ENCODE measurements around the gene ZFPM1.
"Not testable (repeated sequence)": the region's sequence is repeated elsewhere in the genome, so short reads cannot be mapped to it uniquely, and the experiment has no call there.

ZFPM1 gene

DNA sequence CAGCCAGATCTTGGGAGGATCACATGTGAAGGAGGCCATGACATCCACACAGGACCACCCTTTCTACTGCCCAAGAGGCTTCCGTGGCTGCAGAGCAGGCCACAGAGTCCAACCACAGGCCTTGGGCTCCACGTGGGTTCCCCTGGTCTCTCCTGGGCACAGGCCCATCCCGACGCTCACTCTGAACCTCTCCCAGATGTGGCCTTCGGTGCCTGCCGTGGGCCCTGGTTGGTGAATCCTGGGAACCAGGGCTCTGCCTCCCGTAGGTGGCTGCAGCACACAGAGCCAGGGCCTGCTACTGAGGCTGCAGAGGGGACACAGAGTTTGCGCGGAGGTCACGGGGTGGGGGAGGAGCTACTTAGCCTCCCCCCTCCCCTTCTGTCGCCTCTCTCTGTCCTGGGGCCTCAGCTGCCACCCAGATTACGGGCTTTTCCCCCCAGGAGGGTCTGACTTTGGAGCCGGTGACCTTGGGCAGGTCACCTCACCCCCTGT lies 55.3 kb downstream of the ZFPM1 start:
- Mint-ChIP-seq H3K9me3 (ENCODE audit: low read depth) (no peaks in the 10 kb centered on the region), H3K36me3 (no peaks in the 10 kb centered on the region), H3K4me1 (ENCODE audit: low read depth) (peaks cover 3% of the 10 kb centered on the region), H3K4me3 (no peak overlapping the region), H3K27ac (no peak overlapping the region), H3K27me3 (no peaks in the 10 kb centered on the region)

DNA sequence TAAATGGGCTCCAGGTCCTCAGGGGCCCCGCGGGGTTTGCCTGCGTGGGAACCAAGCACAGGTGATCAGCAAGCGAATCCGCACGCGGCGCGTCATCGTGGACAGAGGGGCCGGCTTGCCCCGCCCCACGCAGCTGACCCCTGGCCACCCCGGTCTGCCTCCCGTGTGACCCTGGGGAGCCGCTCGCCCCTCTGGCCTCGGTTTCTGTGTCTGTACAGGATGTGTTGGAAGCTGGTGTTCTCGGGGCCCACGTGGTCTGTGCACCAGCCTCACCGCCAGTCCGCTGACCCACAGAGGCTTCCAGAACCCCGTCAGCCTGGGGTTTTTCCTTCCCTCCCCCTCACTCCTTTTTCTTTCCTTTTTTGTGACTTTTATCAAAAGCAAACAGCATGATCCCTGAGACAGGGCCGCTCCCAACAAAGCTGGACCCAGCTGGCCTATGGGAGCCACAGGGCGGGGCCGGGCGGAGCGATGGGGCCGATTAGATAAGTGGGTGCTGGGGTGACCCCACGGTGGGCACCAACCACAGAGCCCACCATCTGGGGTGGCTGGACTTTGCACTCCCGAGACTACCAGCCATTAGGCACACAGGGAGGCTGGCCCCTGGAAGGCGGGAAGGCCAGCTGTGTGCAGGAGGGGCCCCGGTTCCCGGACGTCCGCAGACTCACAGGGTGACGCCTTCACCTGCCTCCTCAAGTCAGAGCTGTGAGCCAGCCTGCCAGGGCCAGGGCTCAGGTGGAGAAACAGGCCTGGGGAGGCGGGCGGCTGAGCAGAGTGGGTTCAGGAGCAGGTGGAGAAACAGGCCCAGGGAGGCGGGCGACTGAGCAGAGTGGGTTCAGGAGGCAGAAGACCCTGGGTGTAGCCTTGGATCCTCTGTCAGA lies 56.0 kb downstream of the ZFPM1 start:
- Mint-ChIP-seq H3K9me3 (ENCODE audit: low read depth) (no peaks in the 10 kb centered on the region), H3K27ac (no peak overlapping the region), H3K36me3 (no peaks in the 10 kb centered on the region), H3K4me1 (ENCODE audit: low read depth) (peaks cover 2% of the 10 kb centered on the region), H3K4me3 (no peak overlapping the region), H3K27me3 (no peaks in the 10 kb centered on the region)

DNA sequence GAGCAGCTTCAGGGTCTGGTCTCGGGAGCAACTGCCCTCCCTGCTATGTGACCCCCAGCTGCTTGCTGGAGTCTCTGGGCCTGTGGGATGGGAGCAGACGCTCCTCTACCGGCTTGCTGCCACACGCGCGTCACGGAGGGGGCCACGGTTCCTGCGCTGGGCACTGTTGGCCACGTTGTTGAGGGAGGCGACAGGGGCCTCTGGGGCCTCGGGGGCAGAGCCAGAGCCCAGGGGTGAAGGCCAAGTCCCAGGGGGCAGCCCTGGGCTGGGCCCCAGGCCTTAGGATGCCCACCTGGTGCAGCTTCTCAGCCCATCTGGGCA lies 56.6 kb downstream of the ZFPM1 start:
- Mint-ChIP-seq H3K4me1 (ENCODE audit: low read depth) (peaks cover 2% of the 10 kb centered on the region), H3K36me3 (no peaks in the 10 kb centered on the region), H3K27me3 (no peaks in the 10 kb centered on the region), H3K27ac (no peak overlapping the region), H3K9me3 (ENCODE audit: low read depth) (no peaks in the 10 kb centered on the region), H3K4me3 (no peak overlapping the region)

DNA sequence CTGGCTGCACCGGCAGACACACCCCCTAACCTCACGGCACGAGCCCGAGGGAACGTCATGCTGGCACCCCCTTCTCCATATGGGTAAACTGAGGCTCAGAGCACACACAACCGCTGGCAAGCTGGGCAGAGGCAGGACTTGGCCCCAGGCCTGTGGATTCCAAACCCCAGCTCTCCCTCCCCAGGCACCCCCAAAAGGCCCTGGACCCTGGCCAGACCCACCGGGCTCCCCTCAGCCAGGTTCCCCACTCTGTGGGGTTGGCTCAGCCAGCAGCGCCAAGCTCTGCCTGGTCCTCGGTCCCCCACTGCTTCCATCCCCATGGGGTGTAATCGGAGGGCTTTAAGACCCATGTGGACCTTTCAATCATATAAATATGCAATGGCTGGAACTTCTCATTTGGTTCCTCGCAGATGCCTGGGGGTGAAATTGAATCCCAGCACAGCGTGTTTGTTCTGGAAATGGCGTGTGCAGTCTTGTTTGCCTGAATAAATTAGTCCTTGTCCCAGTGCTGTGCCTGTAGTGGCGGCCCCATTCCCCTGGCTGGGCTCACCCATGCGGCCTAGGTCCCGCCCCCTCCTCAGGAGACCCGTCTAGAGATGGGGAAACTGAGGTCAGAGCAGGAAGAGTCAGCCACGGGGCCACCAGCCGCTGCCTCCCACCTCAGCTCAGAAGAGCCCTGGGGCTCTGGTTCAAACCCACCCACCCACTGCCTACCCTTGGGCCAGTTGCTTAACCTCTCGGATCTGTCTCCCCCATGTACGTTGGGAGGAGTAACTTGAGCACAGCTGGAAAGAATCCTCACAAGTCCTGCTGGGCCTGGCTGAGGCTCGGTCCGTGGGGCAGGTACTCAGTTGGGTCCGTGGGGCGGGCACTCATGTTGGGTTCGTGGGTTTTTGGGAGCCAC lies 57.3 kb downstream of the ZFPM1 start:
- no peaks in the 10 kb centered on the region for H3K36me3 Mint-ChIP-seq
- H3K4me3 Mint-ChIP-seq, result no peak overlapping the region
- H3K27me3 Mint-ChIP-seq, result no peaks in the 10 kb centered on the region
- no peak overlapping the region for H3K27ac Mint-ChIP-seq
- H3K9me3 Mint-ChIP-seq (ENCODE audit: low read depth), result no peaks in the 10 kb centered on the region
- no peaks in the 10 kb centered on the region for H3K4me1 Mint-ChIP-seq (ENCODE audit: low read depth)

DNA sequence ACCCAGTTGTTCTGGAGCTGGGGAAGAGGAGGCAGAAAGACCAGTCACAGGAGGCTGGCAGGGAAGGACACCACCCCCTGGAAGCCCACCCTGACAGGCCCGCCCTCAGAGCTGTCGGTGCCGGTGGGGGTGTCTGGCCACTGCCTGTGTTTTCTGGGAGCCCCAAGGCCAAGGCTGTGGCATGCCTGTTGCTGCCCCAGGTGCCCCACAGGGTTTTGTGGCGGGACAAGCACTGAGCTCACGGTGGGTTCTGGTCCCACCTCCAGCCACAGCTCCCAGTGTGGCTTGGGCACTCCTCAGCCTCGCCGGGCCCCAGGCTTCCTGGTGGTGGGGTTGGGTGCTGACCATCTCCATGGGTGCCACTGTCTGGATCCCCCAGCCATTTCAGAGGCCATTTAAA lies 58.0 kb downstream of the ZFPM1 start:
- H3K9me3 Mint-ChIP-seq (ENCODE audit: low read depth), result no peaks in the 10 kb centered on the region
- no peak overlapping the region for H3K4me3 Mint-ChIP-seq
- no peak overlapping the region for H3K27ac Mint-ChIP-seq
- no peaks in the 10 kb centered on the region for H3K36me3 Mint-ChIP-seq
- H3K27me3 Mint-ChIP-seq, result no peaks in the 10 kb centered on the region
- H3K4me1 Mint-ChIP-seq (ENCODE audit: low read depth), result no peaks in the 10 kb centered on the region

DNA sequence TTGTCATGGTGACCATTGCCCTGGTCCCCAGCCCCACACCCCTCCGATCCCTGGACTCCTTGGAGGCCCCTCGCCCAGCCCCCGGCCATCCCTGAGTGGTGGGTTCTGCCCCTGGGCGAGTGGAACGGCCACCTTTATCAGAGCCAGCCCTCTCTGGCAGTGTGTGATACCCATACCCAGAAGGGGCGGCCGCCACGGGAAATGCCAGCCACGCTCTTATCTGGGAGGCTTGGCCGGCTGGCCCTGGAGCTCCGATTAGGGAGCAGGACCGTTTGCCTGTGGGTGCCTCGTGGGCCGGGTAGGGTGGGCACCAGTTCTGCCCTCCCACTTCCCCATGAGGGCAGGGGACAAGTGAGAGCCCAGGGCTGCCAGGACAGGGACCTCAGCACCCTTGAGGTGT lies 58.8 kb downstream of the ZFPM1 start:
- H3K27me3 Mint-ChIP-seq, result no peaks in the 10 kb centered on the region
- H3K36me3 Mint-ChIP-seq, result no peaks in the 10 kb centered on the region
- H3K27ac Mint-ChIP-seq, result no peak overlapping the region
- no peak overlapping the region for H3K4me3 Mint-ChIP-seq
- no peaks in the 10 kb centered on the region for H3K9me3 Mint-ChIP-seq (ENCODE audit: low read depth)
- H3K4me1 Mint-ChIP-seq (ENCODE audit: low read depth), result no peaks in the 10 kb centered on the region

DNA sequence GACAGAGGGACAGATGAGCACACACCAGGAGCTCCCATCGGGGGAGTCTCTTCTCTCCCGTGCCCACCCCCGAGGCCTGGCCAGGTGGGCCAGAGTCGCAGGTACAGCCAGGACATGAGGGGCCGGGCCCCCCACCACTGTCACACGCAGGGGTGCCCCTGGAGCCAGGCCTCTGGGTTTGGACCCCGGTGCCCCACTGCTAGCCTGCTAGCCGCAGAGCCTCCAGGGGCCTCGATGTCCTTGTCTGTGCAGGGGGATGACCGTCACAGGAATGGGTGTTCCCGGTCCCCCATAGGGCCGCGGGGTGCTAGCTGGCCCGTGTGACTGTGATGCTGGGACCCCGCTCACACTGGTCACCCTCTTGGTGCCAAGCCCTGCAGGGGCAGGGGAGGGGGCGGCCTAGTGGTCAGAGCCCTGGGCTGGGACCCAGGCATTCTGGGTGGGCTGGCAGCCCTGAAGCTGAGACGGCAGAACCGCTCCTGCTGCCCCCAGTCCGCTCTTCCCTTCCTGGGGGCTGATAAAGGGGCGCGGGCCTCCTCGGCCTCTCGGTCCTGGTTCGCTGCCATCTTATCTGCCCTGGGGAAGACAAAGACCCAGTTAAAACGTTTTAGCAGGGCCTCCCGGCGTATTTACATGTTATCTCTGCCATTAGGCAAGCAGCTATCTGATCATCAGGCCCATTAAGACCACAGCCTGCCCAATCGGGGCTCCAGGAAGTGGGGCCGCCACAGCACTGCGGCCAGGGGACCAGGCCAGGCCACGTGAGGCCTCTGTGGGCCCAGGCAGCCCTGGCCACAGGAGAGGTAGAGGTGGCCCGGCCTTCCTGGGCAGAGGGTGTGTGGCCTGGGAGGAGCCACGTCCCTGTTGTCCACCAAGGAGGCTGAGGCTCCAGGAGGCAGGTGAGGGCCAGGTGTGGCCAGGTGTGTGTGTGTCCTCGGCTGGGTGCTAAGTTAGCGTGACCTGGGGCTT lies 59.9 kb downstream of the ZFPM1 start:
- H3K4me3 Mint-ChIP-seq, result no peak overlapping the region
- no peaks in the 10 kb centered on the region for H3K27me3 Mint-ChIP-seq
- no peaks in the 10 kb centered on the region for H3K9me3 Mint-ChIP-seq (ENCODE audit: low read depth)
- peaks cover 2% of the 10 kb centered on the region for H3K36me3 Mint-ChIP-seq
- no peaks in the 10 kb centered on the region for H3K4me1 Mint-ChIP-seq (ENCODE audit: low read depth)
- H3K27ac Mint-ChIP-seq, result no peak overlapping the region

DNA sequence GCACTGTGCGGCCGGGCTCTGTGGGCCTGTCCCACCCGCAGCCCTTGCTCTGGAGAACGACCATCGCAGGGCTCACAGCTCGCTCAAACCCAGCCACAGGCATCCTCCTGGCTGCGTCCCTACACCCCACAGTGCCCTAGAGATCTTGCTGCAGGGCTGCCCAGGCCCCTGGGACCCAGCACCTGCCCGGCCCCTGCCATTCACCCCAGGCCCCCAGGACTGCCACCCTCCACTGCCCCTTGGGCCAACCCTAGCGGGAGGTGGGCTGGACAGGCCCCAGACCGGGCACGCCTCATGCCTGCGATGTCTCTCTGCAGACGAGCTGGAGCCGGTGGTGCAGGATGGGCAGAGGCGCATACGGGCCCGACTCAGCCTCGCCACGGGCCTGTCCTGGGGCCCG lies 61.0 kb downstream of the ZFPM1 start:
- Mint-ChIP-seq H3K27ac (no peak overlapping the region), H3K9me3 (ENCODE audit: low read depth) (no peaks in the 10 kb centered on the region), H3K4me1 (ENCODE audit: low read depth) (no peaks in the 10 kb centered on the region), H3K4me3 (no peak overlapping the region), H3K27me3 (no peaks in the 10 kb centered on the region), H3K36me3 (peaks cover 4% of the 10 kb centered on the region)

DNA sequence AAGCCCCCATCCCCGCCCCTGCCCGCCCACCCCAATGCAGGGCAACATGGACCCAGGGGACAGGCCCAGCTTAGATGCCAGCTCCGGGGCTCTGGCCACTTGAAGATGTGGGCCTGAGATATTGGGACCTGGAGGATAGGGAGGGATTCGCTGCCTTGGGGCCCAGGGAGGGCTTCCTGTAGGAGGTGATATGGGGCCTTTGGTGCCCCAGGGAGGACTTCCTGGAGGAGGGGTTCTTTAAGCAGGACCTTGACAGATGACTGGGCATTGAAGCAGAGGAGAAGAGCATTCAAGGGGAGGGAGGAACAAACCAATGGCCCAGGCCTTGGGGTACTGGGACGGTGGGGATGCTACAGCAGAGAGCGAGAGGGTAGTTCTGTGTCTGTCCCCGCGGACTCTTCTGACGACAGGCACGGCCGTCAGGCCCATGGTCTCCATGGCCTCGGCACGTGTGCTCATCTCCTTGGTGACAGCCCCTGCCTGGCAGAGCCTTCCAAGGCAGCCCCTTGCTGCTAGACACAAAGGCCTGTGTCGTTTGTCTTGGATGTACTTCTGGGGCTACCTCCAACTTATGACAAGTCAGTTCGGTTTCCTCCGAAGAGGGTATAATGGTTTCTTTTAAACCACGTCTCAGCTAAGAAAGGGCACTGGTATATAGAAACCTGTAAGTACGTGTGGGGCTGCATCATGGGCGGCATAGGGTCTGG lies 61.6 kb downstream of the ZFPM1 start:
- H3K36me3 Mint-ChIP-seq, result peaks cover 6% of the 10 kb centered on the region
- no peaks in the 10 kb centered on the region for H3K27me3 Mint-ChIP-seq
- H3K27ac Mint-ChIP-seq, result no peak overlapping the region
- no peaks in the 10 kb centered on the region for H3K4me1 Mint-ChIP-seq (ENCODE audit: low read depth)
- H3K9me3 Mint-ChIP-seq (ENCODE audit: low read depth), result no peaks in the 10 kb centered on the region
- H3K4me3 Mint-ChIP-seq, result no peak overlapping the region

DNA sequence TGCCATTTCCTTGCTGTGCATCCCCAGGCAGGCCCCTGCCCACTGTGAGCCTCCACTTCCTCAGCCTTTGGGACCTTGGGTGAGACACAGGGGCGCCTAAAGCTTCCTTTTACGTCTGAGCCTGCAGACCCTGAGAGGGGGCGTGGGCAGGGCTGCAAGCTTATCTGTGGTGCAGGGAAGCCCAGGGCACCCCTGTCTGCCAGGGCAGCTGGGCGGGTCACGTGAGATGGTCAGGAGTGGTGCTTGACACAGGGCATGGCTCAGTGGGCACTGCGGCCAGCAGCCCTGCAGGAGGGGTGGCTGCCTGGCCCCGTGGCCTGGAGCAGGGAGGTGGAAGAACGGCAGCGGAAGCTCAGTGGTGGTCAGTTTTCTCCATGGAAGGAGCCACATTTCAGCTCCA lies 62.3 kb downstream of the ZFPM1 start:
- no peak overlapping the region for H3K4me3 Mint-ChIP-seq

DNA sequence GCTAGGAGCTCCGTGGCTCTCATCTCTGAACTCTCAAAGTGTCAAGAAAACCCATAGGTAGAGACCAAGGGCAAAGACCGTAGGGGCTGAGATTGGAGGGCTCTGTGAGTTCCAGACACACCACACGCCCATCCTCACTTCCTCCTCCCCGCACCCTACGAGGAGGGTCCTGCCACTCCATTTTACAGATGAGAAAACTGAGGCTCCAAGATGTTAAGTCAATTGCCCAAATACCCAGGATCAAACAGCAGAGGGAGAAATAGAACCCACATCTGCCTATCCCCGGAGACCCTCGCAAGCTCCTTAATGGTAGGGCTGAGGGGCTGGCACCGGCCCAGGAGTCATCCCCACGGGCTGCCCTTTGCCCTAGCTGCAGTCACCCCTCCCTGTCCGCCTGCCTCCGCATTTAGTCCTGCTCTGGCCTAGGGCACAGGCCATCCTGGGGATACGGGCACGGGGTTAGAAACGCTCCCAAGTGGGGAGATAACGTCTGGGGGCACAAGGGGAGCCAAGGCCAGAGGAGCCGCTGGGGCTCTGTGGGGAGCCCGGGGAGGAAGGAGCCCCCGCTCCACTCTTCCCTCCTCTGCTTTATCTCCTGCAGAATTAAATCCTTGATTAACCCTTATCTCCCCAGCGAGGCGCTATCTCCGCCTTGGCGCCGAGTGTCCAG lies 63.0 kb downstream of the ZFPM1 start:
- Mint-ChIP-seq H3K27ac (no peak overlapping the region), H3K4me1 (ENCODE audit: low read depth) (peaks cover 2% of the 10 kb centered on the region), H3K9me3 (ENCODE audit: low read depth) (no peaks in the 10 kb centered on the region), H3K4me3 (no peak overlapping the region), H3K36me3 (peaks cover 6% of the 10 kb centered on the region), H3K27me3 (no peaks in the 10 kb centered on the region)

More for the DNA sequence above, 62.3 kb downstream of the ZFPM1 start:
- Mint-ChIP-seq H3K9me3 (ENCODE audit: low read depth) (no peaks in the 10 kb centered on the region), H3K36me3 (peaks cover 6% of the 10 kb centered on the region), H3K27me3 (no peaks in the 10 kb centered on the region), H3K4me1 (ENCODE audit: low read depth) (peaks cover 2% of the 10 kb centered on the region), H3K27ac (no peak overlapping the region)

DNA sequence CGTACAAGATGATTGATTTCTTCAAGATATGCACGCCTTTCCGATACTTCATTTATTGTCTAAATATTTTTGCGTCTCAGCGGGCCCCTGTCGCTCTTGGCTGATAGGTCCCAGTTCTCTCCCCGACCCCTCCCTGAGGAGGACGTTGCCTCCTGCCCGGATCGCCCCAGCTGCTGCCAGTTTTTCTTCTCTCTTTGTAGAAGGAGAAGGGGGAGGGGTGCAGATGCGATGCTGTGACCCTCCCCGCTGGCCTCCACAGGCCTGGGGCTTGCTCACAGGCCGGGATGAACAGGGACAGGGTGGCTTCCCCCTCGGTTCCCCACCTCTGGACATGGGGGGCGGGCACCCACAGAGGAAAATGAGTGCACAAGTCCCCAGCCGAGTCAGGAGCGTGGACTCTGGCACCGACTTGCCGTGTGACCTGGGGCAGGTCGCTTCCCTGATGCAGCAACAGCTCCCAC lies 63.6 kb downstream of the ZFPM1 start:
- Mint-ChIP-seq H3K9me3 (ENCODE audit: low read depth) (no peaks in the 10 kb centered on the region), H3K36me3 (peaks cover 6% of the 10 kb centered on the region), H3K4me3 (no peak overlapping the region), H3K27ac (no peak overlapping the region), H3K4me1 (ENCODE audit: low read depth) (peaks cover 2% of the 10 kb centered on the region), H3K27me3 (no peaks in the 10 kb centered on the region)

DNA sequence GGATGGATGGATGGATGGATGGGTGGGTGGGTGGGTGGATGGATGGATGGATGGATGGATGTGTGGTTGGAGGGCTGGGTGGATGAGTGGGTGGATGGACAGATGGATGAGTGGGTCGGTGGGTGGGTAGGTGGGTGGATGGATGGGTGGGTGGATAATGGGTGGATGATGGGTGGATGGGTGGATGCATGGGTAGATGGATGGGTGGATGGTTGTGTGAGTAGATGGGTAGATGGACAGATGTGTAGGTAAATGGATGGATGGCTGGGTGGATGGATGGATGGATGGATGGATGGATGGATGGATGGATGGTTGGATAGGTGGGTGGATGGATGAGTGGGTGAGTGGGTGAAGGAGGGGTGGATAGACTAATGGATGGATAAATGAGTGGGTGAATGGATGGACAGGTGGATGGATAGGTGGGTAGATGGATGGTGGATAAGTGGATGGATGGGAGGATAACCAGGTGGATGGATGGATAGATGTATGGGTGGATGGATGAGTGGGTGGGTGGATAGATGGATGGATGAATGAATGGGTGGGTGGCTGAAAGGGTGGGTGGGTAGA lies 64.2 kb downstream of the ZFPM1 start:
- H3K27ac Mint-ChIP-seq; H3K4me3 Mint-ChIP-seq; H3K9me3 Mint-ChIP-seq (ENCODE audit: low read depth); H3K27me3 Mint-ChIP-seq; H3K4me1 Mint-ChIP-seq (ENCODE audit: low read depth); H3K36me3 Mint-ChIP-seq: not testable (repeated sequence)

Measured in activated naive CD8-positive, alpha-beta T cell (primary cell).